Measurements from ENCODE around the gene RCE1. TPM values are rescaled to one million over a fixed set of nuclear protein-coding genes. Genes with fewer than 3 reads are reported as not detected.
A peak's percentile ranks its signal among the peaks of the same experiment; 100 is the strongest.

The RCE1 gene
- total RNA-seq, 1 donor from 2014 or later = 18.8 TPM

- Mint-ChIP-seq H3K36me3 (ENCODE audit: low read depth) (peaks cover 4% of the 10 kb centered on the region), H3K4me1 (ENCODE audit: low read depth) (peaks cover 37% of the 10 kb centered on the region), H3K27ac (ENCODE audit: unreplicated experiment) (peak overlapping the region; percentile 32), H3K9me3 (ENCODE audit: low read depth) (no peaks in the 10 kb centered on the region), H3K27me3 (ENCODE audit: low read depth) (no peaks in the 10 kb centered on the region), H3K4me3 (ENCODE audit: unreplicated experiment) (peak overlapping the region; percentile 80)
- no peak for TF ChIP-seq CTCF (IDR thresholded peaks at IDR 0.05)
- DNase-seq (ENCODE audit: low spot score) = no peak
Measured at GRCh38 chr11:66845143-66845875, 2.1 kb downstream of the RCE1 start.

- DNase-seq (ENCODE audit: low spot score) = peak; percentile 27
- no peak overlapping the region for H3K27ac Mint-ChIP-seq (ENCODE audit: unreplicated experiment)
- peaks cover 4% of the 10 kb centered on the region for H3K36me3 Mint-ChIP-seq (ENCODE audit: low read depth)
- TF ChIP-seq CTCF (IDR thresholded peaks at IDR 0.05) = no peak
- no peaks in the 10 kb centered on the region for H3K27me3 Mint-ChIP-seq (ENCODE audit: low read depth)
- H3K4me1 Mint-ChIP-seq (ENCODE audit: low read depth) = peaks cover 32% of the 10 kb centered on the region
- no peaks in the 10 kb centered on the region for H3K9me3 Mint-ChIP-seq (ENCODE audit: low read depth)
- no peak overlapping the region for H3K4me3 Mint-ChIP-seq (ENCODE audit: unreplicated experiment)
Measured at GRCh38 chr11:66845876-66846212, 2.6 kb downstream of the RCE1 start.

GRCh38 chr11:66846671-66847091 is 3.4 kb downstream of the RCE1 start:
- TF ChIP-seq CTCF (IDR thresholded peaks at IDR 0.05) = no peak
- no peaks in the 10 kb centered on the region for H3K9me3 Mint-ChIP-seq (ENCODE audit: low read depth)
- H3K27me3 Mint-ChIP-seq (ENCODE audit: low read depth) = no peaks in the 10 kb centered on the region
- no peak for DNase-seq (ENCODE audit: low spot score)
- H3K4me3 Mint-ChIP-seq (ENCODE audit: unreplicated experiment) = no peak overlapping the region
- peak overlapping the region; percentile 65 for H3K27ac Mint-ChIP-seq (ENCODE audit: unreplicated experiment)
- H3K36me3 Mint-ChIP-seq (ENCODE audit: low read depth) = peaks cover 4% of the 10 kb centered on the region
- peaks cover 28% of the 10 kb centered on the region for H3K4me1 Mint-ChIP-seq (ENCODE audit: low read depth)

- TF ChIP-seq CTCF (IDR thresholded peaks at IDR 0.05) = no peak
- peaks cover 18% of the 10 kb centered on the region for H3K4me1 Mint-ChIP-seq (ENCODE audit: low read depth)
- DNase-seq (ENCODE audit: low spot score) = peak; percentile 68
- no peaks in the 10 kb centered on the region for H3K9me3 Mint-ChIP-seq (ENCODE audit: low read depth)
- H3K27ac Mint-ChIP-seq (ENCODE audit: unreplicated experiment) = no peak overlapping the region
- no peak overlapping the region for H3K4me3 Mint-ChIP-seq (ENCODE audit: unreplicated experiment)
- peaks cover 4% of the 10 kb centered on the region for H3K36me3 Mint-ChIP-seq (ENCODE audit: low read depth)
- H3K27me3 Mint-ChIP-seq (ENCODE audit: low read depth) = no peaks in the 10 kb centered on the region
Measured at GRCh38 chr11:66847461-66848232, 4.4 kb downstream of the RCE1 start.

- no peaks in the 10 kb centered on the region for H3K27me3 Mint-ChIP-seq (ENCODE audit: low read depth)
- H3K4me1 Mint-ChIP-seq (ENCODE audit: low read depth) = peaks cover 16% of the 10 kb centered on the region
- H3K36me3 Mint-ChIP-seq (ENCODE audit: low read depth) = peaks cover 4% of the 10 kb centered on the region
- H3K4me3 Mint-ChIP-seq (ENCODE audit: unreplicated experiment) = no peak overlapping the region
- H3K9me3 Mint-ChIP-seq (ENCODE audit: low read depth) = no peaks in the 10 kb centered on the region
- no peak for TF ChIP-seq CTCF (IDR thresholded peaks at IDR 0.05)
- DNase-seq (ENCODE audit: low spot score) = peak; percentile 91
- H3K27ac Mint-ChIP-seq (ENCODE audit: unreplicated experiment) = no peak overlapping the region
Measured at GRCh38 chr11:66848671-66849500, 5.6 kb downstream of the RCE1 start.

Data from chondrocyte (in vitro differentiated cells).